ENCODE data around the gene CLTCL1. TPM values are rescaled to one million over a fixed set of nuclear protein-coding genes. Genes with fewer than 3 reads are reported as not detected.

The CLTCL1 gene
- total and polyA plus RNA-seq, 9 of the 15 experiments (the other 6 are each of a cell fraction or from before 2014, with no cell fraction given): 1.1 to 11.7 (median 5.0) TPM

DNA sequence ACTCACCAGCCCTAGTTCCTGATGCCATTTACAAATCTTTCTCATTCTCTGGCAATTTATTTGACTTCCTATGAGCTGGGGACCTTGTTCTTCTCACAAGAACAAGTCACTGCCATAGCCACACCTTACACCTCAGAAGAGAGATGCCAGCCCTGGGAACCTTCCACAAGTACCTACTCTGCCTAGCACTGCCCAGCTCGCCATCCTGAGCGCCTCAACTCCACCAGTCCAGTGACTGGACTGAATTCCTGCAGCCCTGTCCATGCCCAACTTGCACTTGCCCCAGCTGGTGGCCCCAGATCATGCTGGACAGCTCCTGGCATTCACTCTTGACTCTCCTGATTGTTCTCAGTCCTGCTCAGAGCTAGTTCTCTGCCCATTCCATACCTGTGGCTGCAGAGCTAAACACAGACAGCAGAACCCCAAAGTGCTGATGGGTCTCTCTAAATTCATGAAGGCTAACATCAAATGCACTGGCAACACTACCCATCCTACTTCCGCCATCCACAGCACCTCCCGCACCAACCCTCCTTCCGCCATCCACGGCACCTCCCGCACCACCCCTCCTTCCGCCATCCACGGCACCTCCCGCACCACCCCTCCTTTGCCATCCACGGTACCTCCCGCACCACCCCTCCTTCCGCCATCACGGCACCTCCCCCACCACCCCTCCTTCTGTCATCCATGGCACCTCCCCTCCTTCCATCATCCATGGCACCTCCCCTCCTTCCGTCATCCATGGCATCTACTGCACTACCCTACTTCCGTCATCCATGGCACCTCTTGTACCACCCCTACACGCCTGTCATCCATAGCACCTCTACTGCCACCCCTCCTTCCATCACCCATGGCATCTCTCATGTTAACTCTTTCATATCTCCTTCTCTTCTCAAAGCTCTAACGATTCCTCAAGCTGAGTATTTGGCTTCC is 89.4 kb downstream of the CLTCL1 start (continued):
- TF ChIP-seq ZNF121 (CRISPR knock-in tag; conservative IDR thresholded peaks at IDR 0.05) (no peak), ZNF184 (CRISPR knock-in tag; IDR thresholded peaks at IDR 0.05) (no peak), RAD51 (IDR thresholded peaks at IDR 0.05; ENCODE audit: borderline replicate concordance, low read depth) (no peak), ZNF740 (CRISPR knock-in tag; IDR thresholded peaks at IDR 0.05) (peak; percentile 41; the same call in 1 of the 2 replicates), ZNF740 (tag; IDR thresholded peaks at IDR 0.05) (peak in 1 of 2 experiments; percentile 61; a peak in 1 of 4 replicates), TCFL5 (CRISPR knock-in tag; conservative IDR thresholded peaks at IDR 0.05) (no peak), ZNF589 (CRISPR knock-in tag; IDR thresholded peaks at IDR 0.05; ENCODE audit: low read depth) (no peak; the same call in 1 of the 2 replicates), SP1 (CRISPR knock-in tag; IDR thresholded peaks at IDR 0.05) (no peak), BCLAF1 (IDR thresholded peaks at IDR 0.05; ENCODE audit: borderline replicate concordance in 1 of 2, control insufficient read depth in 1 of 2, low read depth in 2 of 2, low read length in 1 of 2) (no peak), HOXB6 (CRISPR knock-in tag; IDR thresholded peaks at IDR 0.05; ENCODE audit: borderline replicate concordance) (peak; percentile 35; the same call in 1 of the 2 replicates), FOXA1 (IDR thresholded peaks at IDR 0.05; ENCODE audit: borderline replicate concordance) (no peak), SMAD1 (IDR thresholded peaks at IDR 0.05; ENCODE audit: low read depth, low read length, partially characterized antibody) (peak; percentile 13), ZNF3 (CRISPR knock-in tag; IDR thresholded peaks at IDR 0.05) (no peak), TBL1XR1 (IDR thresholded peaks at IDR 0.05; ENCODE audit: low read length in 2 of 2) (0 out of 4 replicates have a peak, but pooled peaks have one; percentile 24 to 50), KAT7 (CRISPR knock-in tag; IDR thresholded peaks at IDR 0.05; ENCODE audit: borderline replicate concordance) (no peak), TEAD1 (CRISPR knock-in tag; IDR thresholded peaks at IDR 0.05) (peak; percentile 49 to 86; a peak in 3 of 4 replicates), HNRNPL (IDR thresholded peaks at IDR 0.05; ENCODE audit: low read depth, low read length) (no peak), ILK (tag; IDR thresholded peaks at IDR 0.05; ENCODE audit: borderline replicate concordance, low read depth) (no peak), BRF1 (IDR thresholded peaks at IDR 0.05; ENCODE audit: borderline replicate concordance, extremely low read depth, insufficient read length) (no peak), NR2C2 (CRISPR knock-in tag; IDR thresholded peaks at IDR 0.05) (no peak), NR2C2 (tag; IDR thresholded peaks at IDR 0.05) (no peak), KDM2B (CRISPR knock-in tag; IDR thresholded peaks at IDR 0.05) (no peak)
